Inflammatory macrophage treated with lipopolysaccharide for 1 hour (primary cell): ENCODE results near the gene TRIM75.
"Not testable (repeated sequence)": the region's sequence is repeated elsewhere in the genome, so short reads cannot be mapped to it uniquely, and the experiment has no call there.

Source experiments
- DNase-seq, 2 donors: peaks; one replicate each; pipeline ENCODE4 v3.0.0-alpha.2; 2020 to 2022

TRIM75 gene

GRCh38 chr4:165053645-165054044 is at the start of gene TRIM75:
TRIM75 (plus strand) TSS chr4:165053866; CDS start chr4:165059148, 5,282 bp downstream.
- DNase-seq, result no peak

- no peak for DNase-seq
These were observed 48.2 kb upstream of the TRIM75 start for GRCh38 chr4:165005352-165005925.

DNA sequence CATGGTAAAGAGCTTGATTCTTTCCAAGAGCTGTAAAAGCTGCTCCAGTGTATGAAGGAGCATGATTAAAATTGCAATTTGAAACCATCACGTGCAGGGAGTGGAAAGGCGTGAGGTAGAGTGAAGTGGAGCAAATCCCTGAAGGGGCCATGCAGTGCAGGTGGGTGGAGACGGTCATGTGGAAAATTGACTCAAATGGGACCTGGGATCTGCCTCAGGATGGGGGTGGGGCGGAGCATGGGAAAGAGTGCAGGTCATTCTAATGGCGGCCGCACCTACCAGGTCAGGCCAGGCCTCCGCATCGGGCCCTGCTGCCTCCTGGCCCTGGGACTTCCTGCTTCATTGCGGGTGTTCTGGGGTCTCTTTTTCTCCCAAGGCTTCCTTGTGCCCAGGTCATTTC is 47.2 kb upstream of the TRIM75 start:
- DNase-seq, result no peak

GRCh38 chr4:165006886-165007285 is 46.8 kb upstream of the TRIM75 start:
- no peak for DNase-seq

GRCh38 chr4:165009493-165010227 is 44.0 kb upstream of the TRIM75 start:
- DNase-seq, result no peak

GRCh38 chr4:165010487-165010886 is 43.2 kb upstream of the TRIM75 start:
- no peak for DNase-seq

DNA sequence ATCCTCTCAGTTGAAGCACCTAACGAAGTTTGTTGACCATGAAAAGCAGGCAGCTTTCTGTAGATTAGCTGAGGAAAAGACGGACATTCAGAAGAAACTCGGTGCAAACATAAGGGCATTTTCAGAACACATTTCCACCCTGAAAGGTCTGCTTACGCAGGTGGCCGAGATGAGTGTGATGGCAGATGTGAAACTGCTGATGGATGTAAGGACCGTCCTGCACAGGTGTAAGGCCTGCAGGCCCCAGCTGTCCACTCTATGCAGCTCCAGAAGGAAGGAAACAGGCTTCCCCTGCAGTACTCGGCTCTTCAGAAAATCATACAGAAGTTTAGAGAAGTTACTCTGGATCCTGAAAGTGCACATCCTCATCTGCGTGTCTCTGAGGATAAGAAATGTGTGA is 42.7 kb upstream of the TRIM75 start:
- no peak for DNase-seq

DNA sequence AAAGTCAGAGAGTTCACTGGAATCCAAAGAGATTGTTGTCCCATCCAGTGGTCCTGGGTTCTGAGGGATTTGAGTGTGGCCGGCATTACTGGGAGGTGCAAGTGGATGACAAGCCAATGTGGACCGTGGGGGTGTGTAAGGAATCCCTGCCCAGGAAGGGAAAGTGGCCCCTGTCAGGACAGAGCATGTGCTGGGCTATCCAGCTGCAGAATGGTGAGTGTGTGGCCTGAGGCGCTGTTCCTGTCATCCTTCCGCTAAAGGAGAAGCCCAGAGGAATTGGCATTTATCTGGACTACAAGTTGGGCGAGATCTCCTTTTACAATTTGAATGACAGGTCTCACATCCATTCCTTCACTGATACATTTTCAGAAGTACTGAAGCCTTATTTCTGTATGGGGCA is 42.3 kb upstream of the TRIM75 start:
- no peak for DNase-seq

DNA sequence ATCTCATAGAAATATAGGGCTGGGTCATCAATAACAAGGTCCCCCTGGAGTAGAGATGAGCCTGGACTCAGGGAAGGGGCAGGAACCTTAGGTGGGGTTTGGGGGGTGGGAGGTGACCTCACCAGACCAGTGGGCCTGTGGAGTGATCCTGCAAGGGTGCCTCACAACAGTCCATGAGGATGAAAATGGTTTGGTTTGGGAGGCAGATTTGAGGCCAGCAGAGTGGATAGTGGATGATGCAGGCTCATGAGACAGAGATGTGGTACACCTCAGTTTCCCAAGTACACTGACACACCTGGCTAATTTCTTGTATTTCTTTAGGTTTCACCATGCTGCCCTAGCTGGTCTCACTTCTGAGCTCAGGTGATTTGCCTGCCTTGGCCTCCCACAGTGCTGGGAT is 40.0 kb upstream of the TRIM75 start:
- DNase-seq, result no peak

DNA sequence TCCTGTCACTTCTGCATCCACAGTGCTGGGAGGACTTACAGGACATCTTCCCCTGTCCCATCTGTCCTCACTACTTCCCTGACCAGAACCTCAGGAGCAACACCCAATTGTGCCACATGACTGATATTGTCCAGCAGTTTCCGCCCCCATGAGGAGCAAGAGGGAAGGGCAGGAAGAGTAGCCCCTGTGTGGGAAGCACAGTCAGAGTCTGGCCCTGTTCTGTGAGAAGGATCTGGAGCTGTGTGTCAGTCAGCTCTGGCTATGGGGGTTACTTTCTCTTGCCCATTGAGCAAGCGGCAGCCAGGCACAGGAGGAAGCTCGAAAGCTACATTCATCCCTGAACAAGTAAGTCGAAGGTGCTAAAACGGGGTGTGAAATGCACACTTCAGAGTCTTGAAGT is 36.7 kb upstream of the TRIM75 start:
- no peak for DNase-seq

DNA sequence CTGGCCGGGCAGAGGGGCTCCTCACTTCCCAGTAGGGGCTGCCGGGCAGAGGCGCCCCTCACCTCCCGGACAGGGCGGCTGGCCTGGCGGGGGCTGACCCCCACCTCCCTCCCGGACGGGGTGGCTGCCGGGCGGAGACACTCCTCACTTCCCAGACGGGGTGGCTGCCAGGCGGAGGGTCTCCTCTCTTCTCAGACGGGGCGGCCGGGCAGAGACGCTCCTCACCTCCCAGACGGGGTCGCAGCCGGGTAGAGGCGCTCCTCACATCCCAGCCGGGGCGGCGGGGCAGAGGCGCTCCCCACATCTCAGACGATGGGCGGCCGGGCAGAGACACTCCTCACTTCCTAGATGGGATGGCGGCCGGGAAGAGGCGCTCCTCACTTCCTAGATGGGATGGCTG is 33.7 kb upstream of the TRIM75 start:
- DNase-seq, result not testable (repeated sequence)

GRCh38 chr4:165025782-165026181 is 27.9 kb upstream of the TRIM75 start:
- DNase-seq, result not testable (repeated sequence)

- no peak for DNase-seq
These were observed 25.8 kb upstream of the TRIM75 start for GRCh38 chr4:165027762-165028402.

DNA sequence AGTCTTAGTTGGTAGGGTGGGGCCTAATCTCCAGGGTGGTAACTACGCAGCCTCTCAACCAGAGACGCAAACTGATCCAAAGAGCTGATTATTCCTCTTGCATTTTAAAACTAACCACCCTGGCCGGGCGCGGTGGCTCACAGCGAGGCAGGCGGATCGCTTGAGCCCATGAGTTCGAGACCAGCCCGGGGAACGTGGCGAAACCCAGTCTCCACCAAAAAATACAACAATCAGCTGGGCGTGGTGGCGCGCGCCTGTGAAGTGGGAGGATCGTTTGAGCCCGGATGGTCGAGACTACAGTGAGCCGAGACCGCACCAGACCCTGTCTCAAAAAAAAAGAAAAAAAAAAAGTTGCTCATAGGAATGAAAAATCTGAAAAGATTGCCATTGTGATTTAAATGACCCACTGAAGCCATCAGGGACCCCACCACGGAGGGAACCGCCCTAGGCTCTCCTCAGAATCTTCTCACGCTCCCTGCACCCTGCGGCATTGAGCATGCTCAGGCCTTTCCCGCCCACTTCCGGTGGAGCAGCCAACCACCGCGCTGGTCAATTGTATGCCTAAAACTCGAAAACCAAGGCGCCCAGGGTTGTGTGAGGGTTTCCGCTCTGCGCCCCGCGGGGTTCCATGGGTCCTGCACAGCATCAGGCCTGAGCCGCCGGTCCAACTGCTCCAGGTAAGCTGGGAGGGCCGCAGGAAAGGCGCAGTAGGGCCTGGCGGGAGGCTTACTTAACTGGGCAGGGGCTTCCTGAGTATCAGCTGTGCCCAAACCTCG is 22.0 kb upstream of the TRIM75 start, which contains the start of gene TRIM60:
Gene TRIM60 (plus strand): TSS at position 564 of the 776 bp plus-strand sequence. CDS start 8,074 bp downstream, outside the sequence.
- no peak for DNase-seq

DNA sequence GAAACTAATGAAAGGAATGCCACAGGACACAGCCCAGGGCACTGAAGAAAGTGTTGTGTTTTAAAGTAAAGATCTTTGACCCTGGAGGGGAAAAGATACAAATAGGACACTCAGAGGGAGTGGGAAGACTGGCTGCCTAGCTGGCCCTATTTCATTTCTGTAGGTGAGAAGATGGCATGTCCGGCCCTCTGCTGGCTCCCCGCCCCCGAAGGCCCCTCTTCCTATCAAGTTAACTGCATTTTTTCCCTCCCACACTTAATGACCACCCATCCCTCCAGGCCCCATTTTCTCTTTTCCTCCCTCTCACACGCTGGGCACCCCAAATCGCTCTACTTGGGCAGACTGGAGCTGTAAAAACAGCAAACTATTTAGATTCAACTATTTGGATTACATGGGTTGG is 5.5 kb upstream of the TRIM75 start:
- no peak for DNase-seq

GRCh38 chr4:165052627-165053026 is 1.0 kb upstream of the TRIM75 start:
- DNase-seq, result no peak

GRCh38 chr4:165055601-165056000 is 1.9 kb downstream of the TRIM75 start:
- no peak for DNase-seq

- DNase-seq, result no peak
These were observed 5.0 kb downstream of the TRIM75 start for GRCh38 chr4:165058666-165059065.

- DNase-seq, result no peak
These were observed 5.7 kb downstream of the TRIM75 start for GRCh38 chr4:165059386-165059785.

GRCh38 chr4:165060938-165061337 is 7.3 kb downstream of the TRIM75 start:
- DNase-seq, result no peak

DNA sequence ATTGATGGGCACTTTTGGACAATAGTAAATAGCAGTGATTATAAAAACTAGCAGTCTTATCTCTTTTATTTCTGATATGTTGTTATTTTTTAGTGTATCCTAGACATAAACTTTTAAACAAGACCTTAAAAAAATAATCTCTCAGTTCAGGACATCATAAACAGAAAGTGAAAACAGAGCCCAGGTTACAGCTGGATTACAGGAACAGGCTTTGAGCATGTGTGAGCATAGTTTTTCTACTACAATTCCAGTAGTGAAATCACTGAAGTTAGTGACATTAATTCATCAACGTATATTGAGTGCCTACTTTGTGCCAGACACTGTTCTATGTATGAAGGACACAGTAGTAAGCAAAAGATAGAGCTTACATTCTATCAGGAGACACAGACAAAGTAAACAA is 16.9 kb downstream of the TRIM75 start:
- DNase-seq, result no peak

- DNase-seq, result not testable (repeated sequence)
These were observed 19.7 kb downstream of the TRIM75 start for GRCh38 chr4:165073346-165073745.

DNA sequence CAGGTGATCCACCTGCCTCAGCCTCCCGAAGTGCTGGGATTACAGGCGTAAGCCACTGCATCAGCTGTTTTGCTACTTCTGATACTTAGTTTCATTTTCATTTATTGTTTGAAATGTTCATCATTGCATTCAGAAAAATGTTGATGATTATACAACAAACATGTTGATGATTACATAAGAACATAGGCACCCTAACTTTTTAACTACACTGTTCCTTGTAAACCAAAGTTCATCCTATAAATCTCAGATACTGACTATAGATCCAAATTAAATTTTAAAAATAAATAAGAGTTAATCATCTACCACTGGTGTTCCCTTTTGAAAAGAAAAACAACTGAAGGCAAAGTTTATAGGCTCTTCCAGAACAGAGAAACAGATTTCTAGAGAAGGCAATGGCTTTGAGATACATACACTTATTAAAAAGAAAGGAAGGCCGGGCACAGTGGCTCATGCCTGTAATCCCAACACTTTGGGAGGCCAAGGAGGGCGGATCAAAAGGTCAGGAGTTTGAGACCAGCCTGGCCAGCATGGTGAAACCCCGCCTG is 23.4 kb downstream of the TRIM75 start:
- DNase-seq, result no peak
